ENCODE data around the gene ACBD7. TPM values are rescaled to one million over a fixed set of nuclear protein-coding genes. Genes with fewer than 3 reads are reported as not detected.

The ACBD7 gene
- total and polyA plus RNA-seq, 2 of the 8 experiments (the other 6 are each of a cell fraction or from before 2014, with no cell fraction given), result 9.0 to 17.8 TPM

- H2BK5ac ChIP-seq (ENCODE audit: low read depth, low read length), result no peak overlapping the region
- no peaks in the 10 kb centered on the region; a peak in 1 of 7 replicates for H3K27me3 ChIP-seq (replicated peaks in 1 of 4; ENCODE audit: control insufficient read depth in 3 of 4, extremely low read depth in 1 of 4, insufficient read depth in 3 of 4, low read length in 3 of 4)
- H2AFZ ChIP-seq (ENCODE audit: low read length), result peak overlapping the region; percentile 13; the same call in 1 of the 2 replicates
- H3K23me2 ChIP-seq (ENCODE audit: low read depth, low read length), result no peaks in the 10 kb centered on the region
- no peak overlapping the region for H2BK20ac ChIP-seq (ENCODE audit: low read length)
- H2BK12ac ChIP-seq (ENCODE audit: low read depth, low read length), result no peak overlapping the region
- TF ChIP-seq TEAD4 (IDR thresholded peaks at IDR 0.05; ENCODE audit: low read depth, low read length) (no peak), MAX (IDR thresholded peaks at IDR 0.05) (peak; percentile 31; the same call in 1 of the 2 replicates)
- no peaks in the 10 kb centered on the region for H3K79me1 ChIP-seq (ENCODE audit: low read depth, low read length)
- no peak overlapping the region for H2AK5ac ChIP-seq (ENCODE audit: low read depth, low read length)
- no peak overlapping the region for H2BK15ac ChIP-seq (ENCODE audit: low read length)
- no peaks in the 10 kb centered on the region for H3K4me1 ChIP-seq (replicated peaks in 1 of 4; ENCODE audit: control insufficient read depth in 3 of 4, insufficient read depth in 4 of 4, low read length in 3 of 4)
- H2BK120ac ChIP-seq (replicated peaks; ENCODE audit: low read depth, low read length), result no peak overlapping the region
- POLR2A ChIA-PET (ENCODE audit: partially characterized antibody), result interaction anchor here (1.8 kb wide), 1 partner anchor 62 kb away, joined by 4 read pairs; the partner anchor contains the start of gene RPP38
- 82% methylated on average over 18 of the region's 18 CpGs; no CpG with 5 or more reads in 1 of the 2 experiments for WGBS, 2 experiments (ENCODE audit: extremely low coverage in 1 of 2, insufficient coverage in 1 of 2, insufficient read length in 1 of 2, insufficient replicate concordance in 2 of 2, low coverage in 1 of 2, low lambda C conversion rate in 2 of 2, missing lambda C conversion rate in 1 of 2)
- H3K4me2 ChIP-seq (ENCODE audit: insufficient read depth in 1 of 2, low read depth in 2 of 2, low read length in 2 of 2), result no peak overlapping the region
- no peak overlapping the region for H3K27ac ChIP-seq (ENCODE audit: low read depth, low read length)
- H4K20me1 ChIP-seq (replicated peaks in 1 of 2; ENCODE audit: control insufficient read depth in 1 of 2, insufficient read depth in 2 of 2, low read length in 2 of 2), result no peaks in the 10 kb centered on the region
- H4K5ac ChIP-seq (ENCODE audit: insufficient read length, low read depth, low read length), result no peak overlapping the region
- no peaks in the 10 kb centered on the region for H3K79me2 ChIP-seq (ENCODE audit: control insufficient read depth in 1 of 2, insufficient read depth in 2 of 2, low read length in 2 of 2)
- peak overlapping the region; percentile 13; the same call in 1 of the 2 replicates for H3K18ac ChIP-seq (ENCODE audit: extremely low read depth, low read length)
- no peak for FAIRE-seq
- no peak overlapping the region for H3K56ac ChIP-seq (replicated peaks; ENCODE audit: insufficient read length, low read depth, low read length)
- H3K4me3 ChIP-seq (ENCODE audit: extremely low read depth in 1 of 4, insufficient read depth in 2 of 4, low read depth in 3 of 4, low read length in 4 of 4), result no peak overlapping the region
- H3K14ac ChIP-seq (ENCODE audit: insufficient read length), result no peak overlapping the region
- no peak overlapping the region for H4K91ac ChIP-seq (replicated peaks; ENCODE audit: insufficient read length, low read length)
- no peaks in the 10 kb centered on the region for H3K36me3 ChIP-seq (ENCODE audit: control insufficient read depth in 2 of 4, insufficient read depth in 4 of 4, low read length in 3 of 4)
- DNase-seq (ENCODE audit: low read depth in 1 of 2, low spot score in 2 of 2), result no peak
- H3K9ac ChIP-seq (replicated peaks in 1 of 4; ENCODE audit: extremely low read depth in 1 of 4, low read depth in 3 of 4, low read length in 3 of 4), result no peak overlapping the region
- CTCF ChIA-PET (ENCODE audit: partially characterized antibody), result interaction anchor here (0.7 kb wide), 1 partner anchor 1422 kb away, joined by 3 read pairs; no protein-coding TSS in a partner anchor
- H3K9me3 ChIP-seq (ENCODE audit: insufficient read depth in 2 of 2, low read depth in 1 of 2, low read length in 1 of 2), result no peaks in the 10 kb centered on the region
- H3K4ac ChIP-seq (replicated peaks; ENCODE audit: insufficient read length, low read depth, low read length), result no peak overlapping the region
- H4K8ac ChIP-seq (ENCODE audit: extremely low read depth, insufficient read depth, low read length), result no peak overlapping the region; the same call in 1 of the 2 replicates
- H3K23ac ChIP-seq (ENCODE audit: insufficient read length), result no peak overlapping the region
These were observed 52.9 kb downstream of the ACBD7 start for GRCh38 chr10:15035385-15036301.

Measured in H1 (cell line).